ENCODE results near the gene PNPLA5. TPM values are rescaled to one million over a fixed set of nuclear protein-coding genes. Genes with fewer than 3 reads are reported as not detected.

PNPLA5 gene
- total and polyA plus RNA-seq, 2 of the 8 experiments (the other 6 are each of a cell fraction or from before 2014, with no cell fraction given): 3.9 to 6.8 TPM

DNA sequence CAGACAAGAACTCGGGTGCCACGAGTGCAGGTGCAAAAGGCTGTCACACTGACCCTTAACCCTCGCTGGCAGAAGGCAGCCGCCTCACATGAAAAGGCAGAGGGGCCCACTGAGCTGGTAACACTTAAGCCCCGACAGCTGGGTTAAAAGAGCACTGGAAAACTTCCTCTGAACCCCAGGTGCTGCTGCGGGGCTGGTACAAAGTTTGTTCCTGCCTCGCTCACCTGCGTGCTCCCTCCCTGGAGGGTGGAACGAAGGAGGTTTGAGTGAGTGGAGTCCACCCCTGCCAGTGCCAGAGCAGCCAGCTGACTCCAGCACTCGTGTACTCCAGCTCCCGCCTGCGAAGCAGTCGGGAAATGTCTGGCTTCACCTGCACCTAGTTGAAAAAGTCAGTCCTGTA, 42.1 kb downstream of the PNPLA5 start (continued):
- TF ChIP-seq, protein P1, sequence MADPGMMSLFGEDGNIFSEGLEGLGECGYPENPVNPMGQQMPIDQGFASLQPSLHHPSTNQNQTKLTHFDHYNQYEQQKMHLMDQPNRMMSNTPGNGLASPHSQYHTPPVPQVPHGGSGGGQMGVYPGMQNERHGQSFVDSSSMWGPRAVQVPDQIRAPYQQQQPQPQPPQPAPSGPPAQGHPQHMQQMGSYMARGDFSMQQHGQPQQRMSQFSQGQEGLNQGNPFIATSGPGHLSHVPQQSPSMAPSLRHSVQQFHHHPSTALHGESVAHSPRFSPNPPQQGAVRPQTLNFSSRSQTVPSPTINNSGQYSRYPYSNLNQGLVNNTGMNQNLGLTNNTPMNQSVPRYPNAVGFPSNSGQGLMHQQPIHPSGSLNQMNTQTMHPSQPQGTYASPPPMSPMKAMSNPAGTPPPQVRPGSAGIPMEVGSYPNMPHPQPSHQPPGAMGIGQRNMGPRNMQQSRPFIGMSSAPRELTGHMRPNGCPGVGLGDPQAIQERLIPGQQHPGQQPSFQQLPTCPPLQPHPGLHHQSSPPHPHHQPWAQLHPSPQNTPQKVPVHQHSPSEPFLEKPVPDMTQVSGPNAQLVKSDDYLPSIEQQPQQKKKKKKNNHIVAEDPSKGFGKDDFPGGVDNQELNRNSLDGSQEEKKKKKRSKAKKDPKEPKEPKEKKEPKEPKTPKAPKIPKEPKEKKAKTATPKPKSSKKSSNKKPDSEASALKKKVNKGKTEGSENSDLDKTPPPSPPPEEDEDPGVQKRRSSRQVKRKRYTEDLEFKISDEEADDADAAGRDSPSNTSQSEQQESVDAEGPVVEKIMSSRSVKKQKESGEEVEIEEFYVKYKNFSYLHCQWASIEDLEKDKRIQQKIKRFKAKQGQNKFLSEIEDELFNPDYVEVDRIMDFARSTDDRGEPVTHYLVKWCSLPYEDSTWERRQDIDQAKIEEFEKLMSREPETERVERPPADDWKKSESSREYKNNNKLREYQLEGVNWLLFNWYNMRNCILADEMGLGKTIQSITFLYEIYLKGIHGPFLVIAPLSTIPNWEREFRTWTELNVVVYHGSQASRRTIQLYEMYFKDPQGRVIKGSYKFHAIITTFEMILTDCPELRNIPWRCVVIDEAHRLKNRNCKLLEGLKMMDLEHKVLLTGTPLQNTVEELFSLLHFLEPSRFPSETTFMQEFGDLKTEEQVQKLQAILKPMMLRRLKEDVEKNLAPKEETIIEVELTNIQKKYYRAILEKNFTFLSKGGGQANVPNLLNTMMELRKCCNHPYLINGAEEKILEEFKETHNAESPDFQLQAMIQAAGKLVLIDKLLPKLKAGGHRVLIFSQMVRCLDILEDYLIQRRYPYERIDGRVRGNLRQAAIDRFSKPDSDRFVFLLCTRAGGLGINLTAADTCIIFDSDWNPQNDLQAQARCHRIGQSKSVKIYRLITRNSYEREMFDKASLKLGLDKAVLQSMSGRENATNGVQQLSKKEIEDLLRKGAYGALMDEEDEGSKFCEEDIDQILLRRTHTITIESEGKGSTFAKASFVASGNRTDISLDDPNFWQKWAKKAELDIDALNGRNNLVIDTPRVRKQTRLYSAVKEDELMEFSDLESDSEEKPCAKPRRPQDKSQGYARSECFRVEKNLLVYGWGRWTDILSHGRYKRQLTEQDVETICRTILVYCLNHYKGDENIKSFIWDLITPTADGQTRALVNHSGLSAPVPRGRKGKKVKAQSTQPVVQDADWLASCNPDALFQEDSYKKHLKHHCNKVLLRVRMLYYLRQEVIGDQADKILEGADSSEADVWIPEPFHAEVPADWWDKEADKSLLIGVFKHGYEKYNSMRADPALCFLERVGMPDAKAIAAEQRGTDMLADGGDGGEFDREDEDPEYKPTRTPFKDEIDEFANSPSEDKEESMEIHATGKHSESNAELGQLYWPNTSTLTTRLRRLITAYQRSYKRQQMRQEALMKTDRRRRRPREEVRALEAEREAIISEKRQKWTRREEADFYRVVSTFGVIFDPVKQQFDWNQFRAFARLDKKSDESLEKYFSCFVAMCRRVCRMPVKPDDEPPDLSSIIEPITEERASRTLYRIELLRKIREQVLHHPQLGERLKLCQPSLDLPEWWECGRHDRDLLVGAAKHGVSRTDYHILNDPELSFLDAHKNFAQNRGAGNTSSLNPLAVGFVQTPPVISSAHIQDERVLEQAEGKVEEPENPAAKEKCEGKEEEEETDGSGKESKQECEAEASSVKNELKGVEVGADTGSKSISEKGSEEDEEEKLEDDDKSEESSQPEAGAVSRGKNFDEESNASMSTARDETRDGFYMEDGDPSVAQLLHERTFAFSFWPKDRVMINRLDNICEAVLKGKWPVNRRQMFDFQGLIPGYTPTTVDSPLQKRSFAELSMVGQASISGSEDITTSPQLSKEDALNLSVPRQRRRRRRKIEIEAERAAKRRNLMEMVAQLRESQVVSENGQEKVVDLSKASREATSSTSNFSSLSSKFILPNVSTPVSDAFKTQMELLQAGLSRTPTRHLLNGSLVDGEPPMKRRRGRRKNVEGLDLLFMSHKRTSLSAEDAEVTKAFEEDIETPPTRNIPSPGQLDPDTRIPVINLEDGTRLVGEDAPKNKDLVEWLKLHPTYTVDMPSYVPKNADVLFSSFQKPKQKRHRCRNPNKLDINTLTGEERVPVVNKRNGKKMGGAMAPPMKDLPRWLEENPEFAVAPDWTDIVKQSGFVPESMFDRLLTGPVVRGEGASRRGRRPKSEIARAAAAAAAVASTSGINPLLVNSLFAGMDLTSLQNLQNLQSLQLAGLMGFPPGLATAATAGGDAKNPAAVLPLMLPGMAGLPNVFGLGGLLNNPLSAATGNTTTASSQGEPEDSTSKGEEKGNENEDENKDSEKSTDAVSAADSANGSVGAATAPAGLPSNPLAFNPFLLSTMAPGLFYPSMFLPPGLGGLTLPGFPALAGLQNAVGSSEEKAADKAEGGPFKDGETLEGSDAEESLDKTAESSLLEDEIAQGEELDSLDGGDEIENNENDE (IDR thresholded peaks at IDR 0.05; ENCODE audit: insufficient replicate concordance, low read length): no peak
- TF ChIP-seq SIX5 (IDR thresholded peaks at IDR 0.05; ENCODE audit: low read depth, low read length): no peak
